Measurements from ENCODE around the gene PAK2.
"Not testable (repeated sequence)": the region's sequence is repeated elsewhere in the genome, so short reads cannot be mapped to it uniquely, and the experiment has no call there.

Gene PAK2

GRCh38 chr3:196736670-196737374 is 2.8 kb upstream of the PAK2 start:
- DNase-seq (ENCODE audit: low read depth), result peak; percentile 94

GRCh38 chr3:196737655-196738054 is 2.0 kb upstream of the PAK2 start:
- DNase-seq (ENCODE audit: low read depth), result no peak

- peak; percentile 51 for DNase-seq (ENCODE audit: low read depth)
Measured at GRCh38 chr3:196740481-196741248, 1.0 kb downstream of the PAK2 start.

GRCh38 chr3:196741249-196741889 is 1.7 kb downstream of the PAK2 start:
- no peak for DNase-seq (ENCODE audit: low read depth)

GRCh38 chr3:196743569-196743968 is 3.9 kb downstream of the PAK2 start:
- not testable (repeated sequence) for DNase-seq (ENCODE audit: low read depth)

- DNase-seq (ENCODE audit: low read depth), result no peak
Measured at GRCh38 chr3:196749125-196749524, 9.5 kb downstream of the PAK2 start.

- no peak for DNase-seq (ENCODE audit: low read depth)
Measured at GRCh38 chr3:196753201-196753600, 13.5 kb downstream of the PAK2 start.

GRCh38 chr3:196754091-196754981 is 14.7 kb downstream of the PAK2 start:
- peak; percentile 76 for DNase-seq (ENCODE audit: low read depth)

- DNase-seq (ENCODE audit: low read depth), result no peak
Measured at GRCh38 chr3:196756732-196757131, 17.1 kb downstream of the PAK2 start.

GRCh38 chr3:196757876-196758739 is 18.5 kb downstream of the PAK2 start:
- DNase-seq (ENCODE audit: low read depth), result peak; percentile 94

GRCh38 chr3:196763179-196763578 is 23.5 kb downstream of the PAK2 start:
- DNase-seq (ENCODE audit: low read depth), result no peak

- no peak for DNase-seq (ENCODE audit: low read depth)
Measured at GRCh38 chr3:196765454-196765853, 25.8 kb downstream of the PAK2 start.

- no peak for DNase-seq (ENCODE audit: low read depth)
Measured at GRCh38 chr3:196771067-196771466, 31.4 kb downstream of the PAK2 start.

- DNase-seq (ENCODE audit: low read depth), result no peak
Measured at GRCh38 chr3:196772102-196772501, 32.4 kb downstream of the PAK2 start.

- no peak for DNase-seq (ENCODE audit: low read depth)
Measured at GRCh38 chr3:196772897-196773296, 33.2 kb downstream of the PAK2 start.

- peak; percentile 68 for DNase-seq (ENCODE audit: low read depth)
Measured at GRCh38 chr3:196774191-196774820, 34.6 kb downstream of the PAK2 start.

- peak; percentile 67 for DNase-seq (ENCODE audit: low read depth)
Measured at GRCh38 chr3:196774848-196775422, 35.3 kb downstream of the PAK2 start.

- no peak for DNase-seq (ENCODE audit: low read depth)
Measured at GRCh38 chr3:196775938-196776337, 36.3 kb downstream of the PAK2 start.

- no peak for DNase-seq (ENCODE audit: low read depth)
Measured at GRCh38 chr3:196777836-196778235, 38.2 kb downstream of the PAK2 start.

GRCh38 chr3:196778755-196779154 is 39.1 kb downstream of the PAK2 start:
- peak; percentile 92 for DNase-seq (ENCODE audit: low read depth)
